Activated T-helper 1 cell treated with anti-CD3 and anti-CD28 coated beads, Interleukin-12 subunit alpha, Interleukin-12 subunit beta, Interleukin-2, Interleukin-4 antibody, amounts not matched to agents 30 ng/mL and 10 ng/mL and 1 ng/mL, durations not matched to agents 14 hours and 24 hours and 36 hours (primary cell): ENCODE data around the gene MGAT5B. TPM values are rescaled to one million over a fixed set of nuclear protein-coding genes. Genes with fewer than 3 reads are reported as not detected.
"Not testable (repeated sequence)": the region's sequence is repeated elsewhere in the genome, so short reads cannot be mapped to it uniquely, and the experiment has no call there.

ENCODE experiments used
- DNase-seq: peaks from one replicate; pipeline ENCODE4 v3.0.0; 2021; ENCODE audit warnings: low spot score
- H3K27ac Mint-ChIP-seq: one replicate; pipeline ENCODE4 v1.8.0; 2021; ENCODE audit warnings: mild to moderate bottlenecking, mixed read lengths
- H3K27me3 Mint-ChIP-seq: one replicate; pipeline ENCODE4 v1.8.0; 2022; ENCODE audit warnings: mild to moderate bottlenecking, moderate library complexity, mixed read lengths; ENCODE audit not compliant: insufficient read depth
- H3K36me3 Mint-ChIP-seq: one replicate; pipeline ENCODE4 v1.8.0; 2021; ENCODE audit warnings: low read depth, mixed read lengths
- H3K4me1 Mint-ChIP-seq: one replicate; pipeline ENCODE4 v1.8.0; 2021; ENCODE audit warnings: low read depth, mixed read lengths
- H3K4me3 Mint-ChIP-seq: one replicate; pipeline ENCODE4 v1.8.0; 2021; ENCODE audit warnings: mild to moderate bottlenecking, moderate library complexity, mixed read lengths
- H3K9me3 Mint-ChIP-seq: one replicate; pipeline ENCODE4 v1.8.0; 2021; ENCODE audit warnings: mixed read lengths
- intact Hi-C: fragments of 100-400 bp; cut with micrococcal nuclease; formaldehyde crosslinking; loops from one replicate; pipeline ENCODE4 v1.15.1; 2024
- total RNA-seq: library from RNA; stranded (reverse); gene quantifications from 2 replicates; pipeline ENCODE4 v1.2.3, GENCODE V29; 2022

The MGAT5B gene
- total RNA-seq, 1 donor from 2014 or later, result 1.2 TPM

DNA sequence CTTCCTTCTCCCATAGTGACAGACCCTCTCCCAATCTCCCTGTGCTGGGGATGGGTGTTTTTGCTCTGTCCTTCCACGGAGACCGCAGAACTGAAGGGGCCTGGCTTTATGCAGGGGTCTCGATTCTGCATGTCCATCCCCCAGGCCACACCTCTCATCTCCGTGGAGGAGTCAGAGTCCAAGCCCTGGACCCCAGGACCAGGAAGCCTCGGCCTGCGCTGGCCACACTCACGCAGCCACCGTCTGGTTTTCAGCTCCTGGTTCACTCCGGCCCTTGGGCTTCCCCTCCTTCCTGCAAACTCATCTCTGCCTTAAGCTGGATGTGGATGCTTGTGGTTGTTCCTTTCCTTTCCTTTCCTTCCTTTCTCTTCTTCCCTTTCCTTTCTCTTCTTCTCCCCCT is 90.8 kb downstream of the MGAT5B start:
- H3K4me1 Mint-ChIP-seq, result no peaks in the 10 kb centered on the region
- intact Hi-C loops, result no loop called here
- H3K4me3 Mint-ChIP-seq, result no peak overlapping the region
- H3K27me3 Mint-ChIP-seq, result peaks cover 3% of the 10 kb centered on the region
- peaks cover 7% of the 10 kb centered on the region for H3K36me3 Mint-ChIP-seq
- H3K9me3 Mint-ChIP-seq, result no peaks in the 10 kb centered on the region
- DNase-seq, result no peak
- no peak overlapping the region for H3K27ac Mint-ChIP-seq

DNA sequence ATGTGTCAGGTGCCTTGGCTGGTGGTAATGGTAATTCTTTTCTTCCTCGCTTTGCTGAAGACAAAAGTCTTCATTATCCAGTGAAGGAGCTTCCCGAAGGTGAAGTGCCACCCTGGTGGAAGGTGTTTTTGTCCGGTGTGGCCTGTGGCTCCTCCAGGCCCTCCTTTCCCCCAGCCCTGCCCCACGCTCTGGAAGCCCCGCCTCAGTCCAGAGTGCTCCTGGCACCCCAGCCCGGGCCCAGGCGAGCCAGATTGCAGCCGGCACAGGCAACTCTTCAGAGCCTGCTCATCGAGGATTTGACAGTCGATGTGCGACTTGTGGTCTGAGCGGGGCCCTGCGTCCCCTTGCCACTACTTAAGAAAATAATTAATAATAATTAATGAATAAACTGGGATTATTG is 93.7 kb downstream of the MGAT5B start:
- no peaks in the 10 kb centered on the region for H3K4me1 Mint-ChIP-seq
- H3K4me3 Mint-ChIP-seq, result no peak overlapping the region
- H3K27me3 Mint-ChIP-seq, result peaks cover 13% of the 10 kb centered on the region
- H3K9me3 Mint-ChIP-seq, result no peaks in the 10 kb centered on the region
- H3K27ac Mint-ChIP-seq, result no peak overlapping the region
- intact Hi-C loops, result no loop called here
- H3K36me3 Mint-ChIP-seq, result peaks cover 7% of the 10 kb centered on the region
- DNase-seq, result no peak

GRCh38 chr17:76962858-76963257 is 94.7 kb downstream of the MGAT5B start:
- Mint-ChIP-seq H3K27me3 (peaks cover 18% of the 10 kb centered on the region), H3K4me3 (no peak overlapping the region), H3K27ac (no peak overlapping the region), H3K36me3 (peaks cover 7% of the 10 kb centered on the region), H3K9me3 (no peaks in the 10 kb centered on the region), H3K4me1 (no peaks in the 10 kb centered on the region)
- intact Hi-C loops, result no loop called here
- DNase-seq, result no peak

DNA sequence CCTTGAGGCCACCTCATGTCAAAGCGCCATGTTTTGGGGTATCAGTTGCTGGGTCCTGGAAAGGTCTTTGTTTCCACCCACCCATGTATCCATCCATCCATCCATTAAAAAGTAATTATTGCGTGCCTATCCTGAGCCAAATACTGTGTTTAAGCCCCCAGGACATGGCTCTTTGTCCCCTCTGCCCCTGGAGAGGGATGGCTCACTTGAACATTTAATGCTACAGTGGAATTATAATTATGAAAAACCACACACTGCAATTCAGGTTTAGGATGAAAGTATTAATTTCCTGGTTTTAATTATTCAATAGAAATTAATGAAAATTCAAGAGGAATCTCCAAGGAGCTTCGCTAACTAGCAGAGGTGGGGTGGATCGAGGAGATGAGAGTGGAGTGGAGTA is 97.8 kb downstream of the MGAT5B start:
- H3K4me3 Mint-ChIP-seq, result no peak overlapping the region
- no peaks in the 10 kb centered on the region for H3K9me3 Mint-ChIP-seq
- no peak overlapping the region for H3K27ac Mint-ChIP-seq

GRCh38 chr17:76966486-76967181 is 98.4 kb downstream of the MGAT5B start:
- H3K27ac Mint-ChIP-seq, result no peak overlapping the region
- peaks cover 27% of the 10 kb centered on the region for H3K4me1 Mint-ChIP-seq
- intact Hi-C loops, result loop anchor here (5.0 kb wide), 1 partner anchor 46 kb away; no protein-coding TSS in a partner anchor
- no peak overlapping the region for H3K4me3 Mint-ChIP-seq
- DNase-seq, result no peak
- H3K27me3 Mint-ChIP-seq, result peaks cover 29% of the 10 kb centered on the region
- peaks cover 6% of the 10 kb centered on the region for H3K36me3 Mint-ChIP-seq
- no peaks in the 10 kb centered on the region for H3K9me3 Mint-ChIP-seq

More for the DNA sequence above, 97.8 kb downstream of the MGAT5B start:
- peaks cover 26% of the 10 kb centered on the region for H3K27me3 Mint-ChIP-seq
- H3K36me3 Mint-ChIP-seq, result peaks cover 8% of the 10 kb centered on the region
- peaks cover 27% of the 10 kb centered on the region for H3K4me1 Mint-ChIP-seq
- intact Hi-C loops, result loop anchor here (5.0 kb wide), 1 partner anchor 46 kb away; no protein-coding TSS in a partner anchor
- no peak for DNase-seq

GRCh38 chr17:76967762-76968161 is 99.6 kb downstream of the MGAT5B start:
- Mint-ChIP-seq H3K27ac (no peak overlapping the region), H3K4me3 (peak overlapping the region; percentile 71), H3K4me1 (peaks cover 27% of the 10 kb centered on the region), H3K27me3 (peaks cover 29% of the 10 kb centered on the region), H3K36me3 (peaks cover 4% of the 10 kb centered on the region), H3K9me3 (no peaks in the 10 kb centered on the region)
- DNase-seq, result no peak
- intact Hi-C loops, result loop anchor here (5.0 kb wide), 1 partner anchor 45 kb away; no protein-coding TSS in a partner anchor

GRCh38 chr17:76968707-76969597 is 100.7 kb downstream of the MGAT5B start:
- Mint-ChIP-seq H3K27ac (no peak overlapping the region), H3K9me3 (no peaks in the 10 kb centered on the region), H3K27me3 (peaks cover 29% of the 10 kb centered on the region), H3K4me3 (peak overlapping the region; percentile 71), H3K4me1 (peaks cover 27% of the 10 kb centered on the region), H3K36me3 (peaks cover 2% of the 10 kb centered on the region)
- peak; percentile 54 for DNase-seq
- intact Hi-C loops, result loop anchor here (1.0 to 5.0 kb wide), 2 partner anchors 29 to 43 kb away; no protein-coding TSS in a partner anchor

DNA sequence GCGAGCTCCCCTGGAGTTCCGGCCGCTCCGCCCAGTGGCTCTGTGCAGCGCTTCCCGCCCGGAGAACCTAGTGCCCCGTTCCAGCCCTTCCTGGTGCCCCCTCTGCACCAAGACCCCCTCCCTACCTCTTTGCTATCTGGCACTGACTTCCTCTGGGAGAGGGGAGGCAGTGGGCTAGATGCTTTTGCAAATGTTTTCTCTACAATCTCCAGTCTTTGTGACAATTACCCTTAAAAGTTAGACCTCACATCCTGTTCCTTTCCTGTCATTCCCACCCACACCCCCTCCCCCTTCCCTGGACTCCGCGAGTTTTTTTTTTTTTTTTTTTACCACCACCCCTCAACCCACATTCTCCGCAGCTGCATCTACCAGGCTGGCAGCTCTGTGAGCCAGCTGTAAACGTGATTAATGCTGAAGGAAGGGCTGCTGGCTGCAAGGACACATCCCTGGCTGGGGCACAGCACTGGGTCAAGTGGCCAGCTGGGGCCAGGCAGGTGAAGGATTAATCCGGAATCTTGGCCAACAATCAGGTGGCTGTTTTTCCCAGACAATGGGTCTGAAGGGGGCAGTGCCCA is 101.5 kb downstream of the MGAT5B start:
- Mint-ChIP-seq H3K36me3 (peaks cover 2% of the 10 kb centered on the region), H3K27ac (peak overlapping the region; percentile 47), H3K9me3 (no peaks in the 10 kb centered on the region), H3K4me3 (peak overlapping the region; percentile 71), H3K27me3 (peaks cover 29% of the 10 kb centered on the region), H3K4me1 (peaks cover 27% of the 10 kb centered on the region)
- DNase-seq, result no peak
- intact Hi-C loops, result loop anchor here (1.0 to 5.0 kb wide), 2 partner anchors 29 to 43 kb away; no protein-coding TSS in a partner anchor

DNA sequence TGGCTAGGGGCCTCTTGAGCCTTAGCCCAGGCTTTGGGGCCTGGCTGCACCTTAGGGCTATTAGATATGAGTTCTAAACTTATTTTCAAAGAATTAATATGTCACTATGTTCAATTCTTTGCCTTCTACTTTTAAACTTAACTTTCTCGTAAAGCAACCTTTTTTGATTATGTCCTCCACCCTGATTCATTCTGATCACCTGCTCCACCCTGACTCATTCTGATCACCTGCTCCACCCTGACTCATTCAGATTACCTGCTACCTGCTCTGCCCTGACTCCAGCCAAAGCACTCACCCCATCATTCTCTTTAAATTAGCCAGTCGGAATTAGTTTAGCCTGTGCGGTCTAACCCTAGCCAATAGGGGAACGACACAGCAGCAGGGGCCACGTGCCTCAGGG is 102.0 kb downstream of the MGAT5B start:
- H3K27ac Mint-ChIP-seq, intact Hi-C loops, H3K9me3 Mint-ChIP-seq, DNase-seq, H3K36me3 Mint-ChIP-seq: not testable (repeated sequence)
- peaks cover 27% of the 10 kb centered on the region for H3K4me1 Mint-ChIP-seq
- peak overlapping the region; percentile 45 for H3K4me3 Mint-ChIP-seq
- peaks cover 29% of the 10 kb centered on the region for H3K27me3 Mint-ChIP-seq

- Mint-ChIP-seq H3K27ac (no peak overlapping the region), H3K27me3 (peaks cover 25% of the 10 kb centered on the region), H3K4me1 (peaks cover 27% of the 10 kb centered on the region), H3K4me3 (no peak overlapping the region), H3K36me3 (peaks cover 8% of the 10 kb centered on the region), H3K9me3 (peaks cover 21% of the 10 kb centered on the region)
- DNase-seq, result no peak
- intact Hi-C loops, result no loop called here
Measured at GRCh38 chr17:76972046-76972641, 103.9 kb downstream of the MGAT5B start.

- H3K27me3 Mint-ChIP-seq, result peaks cover 19% of the 10 kb centered on the region
- H3K9me3 Mint-ChIP-seq, result peaks cover 26% of the 10 kb centered on the region
- peaks cover 27% of the 10 kb centered on the region for H3K4me1 Mint-ChIP-seq
Measured at GRCh38 chr17:76973040-76973439, 104.8 kb downstream of the MGAT5B start.

DNA sequence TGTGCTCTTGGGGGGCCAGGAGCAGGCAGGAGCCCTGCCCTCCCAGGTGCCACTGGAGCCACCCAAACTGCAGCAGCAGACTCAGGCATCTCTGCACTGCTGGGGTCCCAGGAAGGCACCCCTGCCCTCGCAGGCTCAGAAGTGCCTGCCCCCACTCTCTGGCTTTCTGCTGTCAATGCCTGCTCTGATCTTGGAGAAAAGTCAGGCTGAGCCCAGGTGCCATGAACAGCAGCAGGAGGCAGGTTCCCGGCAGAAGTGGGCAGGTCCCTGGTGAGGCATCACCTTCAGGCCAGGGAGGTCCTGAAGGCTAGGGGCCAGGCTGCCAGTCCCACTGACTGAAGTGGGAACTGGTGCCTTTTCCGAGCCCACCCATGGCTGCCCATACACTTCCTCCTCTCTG is 106.5 kb downstream of the MGAT5B start:
- Mint-ChIP-seq H3K27ac (no peak overlapping the region), H3K4me1 (peaks cover 24% of the 10 kb centered on the region), H3K9me3 (peaks cover 34% of the 10 kb centered on the region), H3K36me3 (peaks cover 14% of the 10 kb centered on the region), H3K4me3 (no peak overlapping the region), H3K27me3 (peaks cover 15% of the 10 kb centered on the region)
- no peak for DNase-seq
- intact Hi-C loops, result no loop called here

More at GRCh38 chr17:76973040-76973439, 104.8 kb downstream of the MGAT5B start:
- H3K27ac Mint-ChIP-seq, result no peak overlapping the region
- intact Hi-C loops, result no loop called here
- DNase-seq, result no peak
- H3K36me3 Mint-ChIP-seq, result peaks cover 8% of the 10 kb centered on the region
- no peak overlapping the region for H3K4me3 Mint-ChIP-seq
